D721Med (cell line): ENCODE results near the gene PREX1.

Experiments
- DNase-seq: peaks from one replicate; pipeline ENCODE4 v3.0.0; 2011; ENCODE audit warnings: low spot score; ENCODE audit not compliant: insufficient read length
- FAIRE-seq: peaks from 2 replicates; lab custom pipeline; 2011; peaks lifted over from hg19 to GRCh38; lab: Jason Lieb, UNC
- TF ChIP-seq, protein P1 (sequence below): IDR thresholded peaks from 2 replicates; pipeline ENCODE4 v1.5.1; 2012; ENCODE audit warnings: mild to moderate bottlenecking, control low read depth; ENCODE audit not compliant: insufficient read depth; ENCODE audit errors: missing control alignments

PREX1 gene

DNA sequence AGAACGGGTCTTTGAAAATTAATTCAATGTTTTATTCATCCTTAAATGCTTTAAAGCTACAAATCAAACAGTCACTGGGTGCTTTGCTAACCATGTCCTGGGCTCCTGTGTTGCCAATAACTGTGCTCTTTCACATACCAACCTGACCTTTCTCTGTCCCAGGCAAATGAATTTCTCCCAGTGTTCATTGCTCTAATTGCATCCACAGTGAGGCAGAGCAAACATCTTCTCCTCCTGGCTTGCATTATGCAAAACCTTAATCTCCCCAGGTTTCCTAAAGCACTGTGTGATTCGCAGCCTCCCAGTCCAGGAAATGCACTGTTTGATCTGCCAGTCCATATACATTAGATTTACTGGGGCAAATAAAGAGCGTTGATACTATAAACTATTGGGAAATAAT, 219.0 kb downstream of the PREX1 start:
- TF ChIP-seq, protein P1, sequence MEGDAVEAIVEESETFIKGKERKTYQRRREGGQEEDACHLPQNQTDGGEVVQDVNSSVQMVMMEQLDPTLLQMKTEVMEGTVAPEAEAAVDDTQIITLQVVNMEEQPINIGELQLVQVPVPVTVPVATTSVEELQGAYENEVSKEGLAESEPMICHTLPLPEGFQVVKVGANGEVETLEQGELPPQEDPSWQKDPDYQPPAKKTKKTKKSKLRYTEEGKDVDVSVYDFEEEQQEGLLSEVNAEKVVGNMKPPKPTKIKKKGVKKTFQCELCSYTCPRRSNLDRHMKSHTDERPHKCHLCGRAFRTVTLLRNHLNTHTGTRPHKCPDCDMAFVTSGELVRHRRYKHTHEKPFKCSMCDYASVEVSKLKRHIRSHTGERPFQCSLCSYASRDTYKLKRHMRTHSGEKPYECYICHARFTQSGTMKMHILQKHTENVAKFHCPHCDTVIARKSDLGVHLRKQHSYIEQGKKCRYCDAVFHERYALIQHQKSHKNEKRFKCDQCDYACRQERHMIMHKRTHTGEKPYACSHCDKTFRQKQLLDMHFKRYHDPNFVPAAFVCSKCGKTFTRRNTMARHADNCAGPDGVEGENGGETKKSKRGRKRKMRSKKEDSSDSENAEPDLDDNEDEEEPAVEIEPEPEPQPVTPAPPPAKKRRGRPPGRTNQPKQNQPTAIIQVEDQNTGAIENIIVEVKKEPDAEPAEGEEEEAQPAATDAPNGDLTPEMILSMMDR, result no peak
- FAIRE-seq (no peak), DNase-seq (no peak)

DNA sequence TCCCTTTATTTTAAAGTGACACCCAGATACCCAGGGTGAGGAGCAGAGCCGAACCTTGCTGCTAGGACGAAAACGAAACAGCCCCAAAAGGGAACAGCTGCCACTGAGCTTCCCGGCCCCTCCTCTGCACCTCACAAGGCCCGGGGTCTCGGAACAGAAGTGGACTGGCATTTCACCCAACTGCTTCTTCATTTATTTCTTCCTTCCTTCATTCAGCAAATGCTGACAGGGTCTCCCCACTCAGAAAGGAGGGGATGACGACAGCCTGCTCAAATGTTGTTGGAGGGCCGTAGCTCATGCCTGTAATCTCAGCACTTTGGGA, 220.3 kb downstream of the PREX1 start:
- no peak for DNase-seq
- TF ChIP-seq, protein P1, result no peak
- FAIRE-seq, result no peak

DNA sequence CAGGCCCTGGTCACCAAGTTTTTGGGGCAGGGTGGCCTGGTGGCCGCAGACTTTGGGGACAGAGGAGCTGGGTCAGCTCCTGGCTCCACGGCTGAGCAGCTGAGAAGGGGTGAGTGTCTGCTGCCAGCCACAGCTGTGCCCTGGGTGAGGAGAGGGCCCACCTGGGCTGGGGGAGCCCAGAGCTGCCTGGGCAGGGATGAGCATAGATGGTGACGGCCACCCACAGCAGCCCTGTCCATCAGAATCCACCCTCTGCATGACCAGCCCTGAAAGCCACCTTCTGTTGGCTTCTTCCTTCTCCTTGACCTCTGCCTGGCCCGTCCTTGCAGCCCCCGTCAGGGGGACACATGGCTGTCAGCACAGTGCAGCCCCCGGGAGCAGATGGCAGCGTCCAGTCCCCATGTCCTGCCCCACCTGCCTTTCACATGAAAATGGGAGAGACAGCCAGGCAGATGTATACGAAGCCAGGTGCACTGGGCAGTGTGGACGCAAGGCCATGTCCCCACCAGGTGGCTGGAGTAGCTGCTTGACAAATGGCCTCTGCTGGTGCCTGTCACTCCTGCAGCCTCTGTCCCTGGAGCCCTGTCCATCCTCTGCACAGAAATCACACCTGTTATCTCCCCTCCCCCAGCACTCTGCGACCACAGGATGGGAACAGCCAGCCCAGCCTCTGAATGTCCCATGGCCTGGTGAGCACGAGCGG, 220.8 kb downstream of the PREX1 start:
- TF ChIP-seq, protein P1, result no peak
- FAIRE-seq, result no peak
- no peak for DNase-seq

DNA sequence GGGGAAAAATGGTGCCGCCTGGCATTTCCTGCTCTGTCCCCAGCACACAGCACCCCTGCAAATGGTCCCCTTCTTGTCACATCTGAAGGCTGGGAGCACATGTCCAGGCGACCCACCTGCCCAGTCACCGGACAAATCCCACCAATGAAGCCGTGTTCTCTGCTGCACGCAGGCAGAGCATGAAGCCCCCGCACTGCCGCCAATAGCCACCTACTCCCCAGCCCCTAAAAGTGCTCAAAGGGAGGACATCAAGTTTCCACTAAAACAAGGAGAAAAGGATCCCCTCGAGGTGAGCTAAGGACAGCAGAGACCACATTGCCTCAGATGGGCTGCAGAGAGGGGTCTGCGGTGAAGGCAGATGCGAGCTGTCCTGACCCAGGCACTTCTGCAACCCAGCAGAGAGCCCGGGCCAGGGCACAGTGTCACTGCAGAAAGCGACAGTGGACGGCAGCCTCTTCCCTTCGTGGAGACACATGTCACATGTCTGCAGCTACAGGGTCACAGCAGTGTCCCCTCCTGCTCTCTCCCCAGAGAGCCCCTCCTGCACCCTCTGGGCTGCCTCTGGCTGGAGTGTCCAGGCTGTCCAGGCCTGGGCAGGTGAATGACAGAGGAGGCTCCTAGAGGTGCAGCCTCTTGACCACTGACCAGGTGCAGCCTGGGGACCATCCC, 221.5 kb downstream of the PREX1 start:
- FAIRE-seq (no peak), DNase-seq (no peak)
- TF ChIP-seq, protein P1, result no peak

DNA sequence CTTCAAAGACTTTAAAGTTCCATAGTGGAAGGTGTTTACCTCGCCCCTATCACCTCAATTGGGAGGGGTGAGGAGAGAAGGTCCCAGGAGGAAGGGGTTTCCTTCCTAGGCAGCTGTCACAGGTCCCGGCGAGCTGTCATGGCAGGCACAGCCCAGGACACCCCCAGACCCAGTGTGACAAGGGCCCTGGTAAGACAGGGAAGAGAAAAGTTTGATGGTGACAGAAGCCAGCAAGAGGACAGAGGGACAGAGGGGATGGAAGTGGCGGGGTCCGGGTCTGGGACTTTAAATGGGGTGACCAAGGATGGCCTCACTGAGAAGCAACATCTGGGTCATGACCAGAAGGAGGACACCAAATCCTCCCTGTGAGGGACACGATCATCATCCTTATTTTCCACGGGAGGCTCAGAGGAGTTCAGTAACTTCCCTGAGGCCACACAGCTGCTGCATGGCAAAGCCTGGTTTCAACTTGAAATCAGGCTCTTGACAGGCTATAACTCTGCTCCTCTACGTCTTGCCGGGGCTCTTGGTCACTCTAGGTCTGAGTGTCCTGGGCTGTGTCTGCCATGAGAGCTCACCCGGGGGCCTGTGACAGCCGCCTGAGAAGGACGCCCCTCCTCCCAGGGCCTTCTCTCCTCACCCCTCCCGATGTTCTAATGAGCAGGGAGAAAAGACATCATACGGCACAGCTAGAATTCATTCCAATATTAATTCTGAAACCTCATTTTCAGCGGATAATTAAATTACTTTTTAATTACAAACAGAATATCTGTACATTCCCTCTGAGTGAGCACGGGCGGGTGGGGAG, 222.2 kb downstream of the PREX1 start:
- TF ChIP-seq, protein P1, result no peak
- FAIRE-seq (no peak), DNase-seq (no peak)

DNA sequence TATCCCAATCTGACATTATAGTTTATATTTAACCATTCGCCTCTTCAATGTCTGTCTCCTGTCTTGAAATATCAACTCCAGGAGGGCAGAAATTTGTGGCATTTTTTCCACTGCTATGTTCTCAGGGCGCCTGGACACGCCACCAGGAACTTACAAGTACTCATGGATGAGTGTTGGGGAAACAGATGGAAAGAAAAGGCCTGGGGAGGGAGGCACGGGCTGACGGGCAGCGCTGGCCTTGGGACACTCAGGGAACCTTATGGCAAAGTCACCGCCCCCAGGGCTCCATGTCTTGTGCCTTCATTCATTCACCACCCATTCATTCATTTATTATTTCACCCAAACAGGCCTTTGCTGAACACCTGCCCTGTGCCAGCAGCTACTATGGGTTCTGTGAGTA, 222.9 kb downstream of the PREX1 start:
- no peak for FAIRE-seq
- TF ChIP-seq, protein P1, result no peak
- DNase-seq, result no peak
